Measurements from ENCODE around the gene TACO1. TPM values are rescaled to one million over a fixed set of nuclear protein-coding genes. Genes with fewer than 3 reads are reported as not detected.

TACO1 gene
- total and polyA plus RNA-seq, 2 of the 4 experiments (the other 2 are of a cell fraction): 6.5 to 28.8 TPM

DNA sequence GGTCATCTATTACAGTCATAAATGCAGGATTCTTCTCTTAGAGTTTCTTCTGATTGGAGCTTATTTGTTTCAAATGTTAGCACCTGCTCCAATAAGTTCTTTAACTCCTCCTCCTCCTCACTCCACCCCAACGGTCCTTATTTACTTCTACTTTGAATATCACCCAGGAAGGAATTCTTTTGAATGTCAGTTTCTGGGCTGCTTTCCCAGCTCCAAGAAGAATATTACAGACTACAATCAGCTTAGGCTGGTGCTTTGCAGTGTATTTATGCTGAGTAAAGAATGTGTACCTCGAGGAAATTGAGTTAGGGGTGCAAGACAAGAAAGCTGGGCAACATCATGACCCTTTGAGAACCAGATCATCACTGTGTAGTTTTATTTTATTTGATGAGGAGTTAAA is 52.4 kb downstream of the TACO1 start:
- Histone ChIP-seq H2AFZ (replicated peaks; ENCODE audit: low read length, poor library complexity) (no peak overlapping the region), H3K4ac (ENCODE audit: low read depth, low read length) (no peak overlapping the region), H3K9ac (ENCODE audit: low read depth, low read length) (no peak overlapping the region), H3K56ac (ENCODE audit: extremely low read depth, insufficient read depth, low read length) (no peak overlapping the region), H2AK9ac (replicated peaks; ENCODE audit: low read depth, low read length, poor library complexity) (no peak overlapping the region), H3K4me3 (ENCODE audit: insufficient read depth, low read depth, low read length) (no peak overlapping the region), H4K20me1 (ENCODE audit: insufficient read depth, low read length) (no peaks in the 10 kb centered on the region), H3K36me3 (ENCODE audit: control insufficient read depth, insufficient read depth, low read length) (peaks cover 13% of the 10 kb centered on the region), H3K4me2 (ENCODE audit: low read depth, low read length) (no peak overlapping the region), H2BK5ac (ENCODE audit: low read depth, low read length, poor library complexity, severe bottlenecking) (no peak overlapping the region), H3K14ac (replicated peaks; ENCODE audit: low read depth, low read length) (no peak overlapping the region), H3K18ac (ENCODE audit: low read depth, low read length) (no peak overlapping the region), H3K27ac (ENCODE audit: insufficient read depth, low read length) (no peak overlapping the region), H4K8ac (ENCODE audit: low read depth in 2 of 2, low read length in 2 of 2) (no peak overlapping the region), H3K4me1 (ENCODE audit: control insufficient read depth, insufficient read depth, low read length) (no peaks in the 10 kb centered on the region), H4K5ac (ENCODE audit: low read depth, low read length) (no peak overlapping the region), H2BK120ac (ENCODE audit: low read depth, low read length) (no peak overlapping the region), H3K9me1 (ENCODE audit: insufficient read depth, low read length) (peaks cover 7% of the 10 kb centered on the region; the same call in 1 of the 2 replicates), H2BK15ac (ENCODE audit: low read depth, low read length) (no peak overlapping the region), H2AK5ac (ENCODE audit: low read depth, low read length) (no peak overlapping the region), H3K23ac (ENCODE audit: low read depth, low read length) (no peak overlapping the region), H3K9me3 (ENCODE audit: control insufficient read depth, insufficient read depth, low read length) (no peaks in the 10 kb centered on the region), H4K91ac (ENCODE audit: insufficient read depth, low read depth, low read length) (no peak overlapping the region), H3K79me1 (ENCODE audit: low read depth in 1 of 2, low read length in 2 of 2) (peaks cover 2 to 6% of the 10 kb centered on the region in 2 experiments; a peak in 2 of 4 replicates), H3K27me3 (ENCODE audit: control insufficient read depth, insufficient read depth, low read length) (no peaks in the 10 kb centered on the region), H2BK20ac (ENCODE audit: low read depth, low read length) (no peak overlapping the region)
- DNase-seq (no peak), ATAC-seq (ENCODE audit: low read depth) (no peak)
- BruUV-seq (replicated peaks): no TSS peak
- in situ Hi-C loops (cut with MboI; ENCODE audit: low sequenced_read_pairs) (no loop called here), dilution Hi-C loops (cut with HindIII; ENCODE audit: low sequenced_read_pairs, unreplicated experiment) (no loop called here), intact Hi-C loops (cut with micrococcal nuclease) (no loop called here)
- no peak for TF ChIP-seq RAD21 (IDR thresholded peaks at IDR 0.05; ENCODE audit: low read length)
- no peak for TF ChIP-seq FOS (IDR thresholded peaks at IDR 0.05; ENCODE audit: low read depth, low read length)
- no peak for TF ChIP-seq RFX5 (IDR thresholded peaks at IDR 0.05; ENCODE audit: low read depth, low read length)
- no peak for TF ChIP-seq SMC3 (IDR thresholded peaks at IDR 0.05; ENCODE audit: low read depth, low read length)
- no peak for TF ChIP-seq CEBPB (IDR thresholded peaks at IDR 0.05; ENCODE audit: low read depth, low read length)
- TF ChIP-seq NFE2L2 (IDR thresholded peaks at IDR 0.05; ENCODE audit: low read depth, low read length): no peak
- ChIA-PET POLR2A (ENCODE audit: unreplicated experiment) (no interaction called here), CTCF (no interaction called here)
- no CpG with 5 or more reads among the region's 2 CpGs for WGBS, 2 experiments (ENCODE audit: extremely low coverage in 2 of 2, insufficient read length in 1 of 2)
